GM12878 (cell line): ENCODE results near the gene TMEM138. TPM values are rescaled to one million over a fixed set of nuclear protein-coding genes. Genes with fewer than 3 reads are reported as not detected.

Experiments
- ATAC-seq: fragments of 200-7000 bp; cut with Tn5 transposase; 3 replicates; pipeline ENCODE4 v1.9.1; 2020; ENCODE audit warnings: mild to moderate bottlenecking, moderate library complexity
- BruUV-seq: library from RNA; stranded (reverse); fragments of 400-500 nt; replicated peaks from 2 replicates; lab custom pipeline; 2021; lab: Mats Ljungman, UMichigan
- CTCF ChIA-PET: fragments of 300-600 bp; sonication (Branson Sonifier 250); formaldehyde crosslinking; extraction: SDS; loops from one replicate; lab custom pipeline; 2021; ENCODE audit warnings: inconsistent platforms; lab: Yijun Ruan, JAX
- POLR2A ChIA-PET: fragments of 350-600 bp; formaldehyde crosslinking; extraction: SDS; loops from one replicate; lab custom pipeline; 2021; ENCODE audit warnings: inconsistent platforms; lab: Charles Lee
- RAD21 ChIA-PET: fragments of 300-600 bp; sonication (Branson Sonifier 250); formaldehyde crosslinking; loops from one replicate; lab custom pipeline; 2023; ENCODE audit warnings: antibody characterized with exemption; ENCODE audit not compliant: unreplicated experiment; lab: Charles Lee
- SMC1A ChIA-PET: fragments of 300-600 bp; sonication (Branson Sonifier 250); formaldehyde crosslinking; loops from one replicate; lab custom pipeline; 2023; ENCODE audit not compliant: unreplicated experiment, uncharacterized antibody; lab: Charles Lee
- DNase-seq: peaks from one replicate; pipeline ENCODE4 v3.0.0-alpha.2; 2011; ENCODE audit warnings: low read depth, low spot score
- FAIRE-seq: peaks from 3 replicates; lab custom pipeline; 2011; peaks lifted over from hg19 to GRCh38; lab: Jason Lieb, UNC
- H2AFZ ChIP-seq: 2 replicates; pipeline ENCODE4 v1.6.0; 2011; ENCODE audit warnings: low read depth, low read length, control low read depth; ENCODE audit not compliant: control insufficient read depth
- H3K27ac ChIP-seq: 2 replicates; pipeline ENCODE4 v1.5.1; 2011; ENCODE audit warnings: control low read depth; ENCODE audit not compliant: control insufficient read depth, insufficient read depth
- H3K27me3 ChIP-seq, 2 experiments: replicated peaks in 1 of 2; 2 replicates each; pipeline versions ENCODE4 v1.6.0 to v1.6.1; 2011; ENCODE audit warnings: low read length in 1 of 2; ENCODE audit not compliant: control insufficient read depth in 2 of 2, insufficient read depth in 2 of 2
- H3K36me3 ChIP-seq, 2 experiments: 2 replicates each; pipeline ENCODE4 v1.5.1; 2011; ENCODE audit warnings: low read length in 1 of 2; ENCODE audit not compliant: control insufficient read depth in 2 of 2, insufficient read depth in 2 of 2
- H3K4me1 ChIP-seq: 2 replicates; pipeline ENCODE4 v1.6.1; 2011; ENCODE audit warnings: mild to moderate bottlenecking, low read length, moderate library complexity, mixed read lengths; ENCODE audit not compliant: control insufficient read depth, insufficient read depth
- H3K4me2 ChIP-seq: 2 replicates; pipeline ENCODE4 v1.6.0; 2011; ENCODE audit warnings: control low read depth; ENCODE audit not compliant: control insufficient read depth, insufficient read depth
- H3K4me3 ChIP-seq: fragments of 200-600 bp; sonication (generic); 2 replicates; pipeline ENCODE4 v1.5.1; 2016
- H3K79me2 ChIP-seq: 2 replicates; pipeline ENCODE4 v1.6.0; 2011; ENCODE audit warnings: low read length; ENCODE audit not compliant: control insufficient read depth, insufficient read depth
- H3K9ac ChIP-seq: 2 replicates; pipeline ENCODE4 v1.8.0; 2011; ENCODE audit warnings: low read length, control low read depth, mixed read lengths; ENCODE audit not compliant: control insufficient read depth, insufficient read depth
- H3K9me3 ChIP-seq: replicated peaks from 3 replicates; pipeline ENCODE4 v1.5.1; 2011; ENCODE audit warnings: mild to moderate bottlenecking, low read length; ENCODE audit not compliant: control insufficient read depth, insufficient read depth
- H4K20me1 ChIP-seq: 2 replicates; pipeline ENCODE4 v1.6.0; 2011; ENCODE audit not compliant: control insufficient read depth, insufficient read depth
- GABPA ChIP-seq: IDR thresholded peaks from 2 replicates; pipeline ENCODE4 v1.6.1; 2014; ENCODE audit warnings: antibody characterized with exemption, low read depth, mild to moderate bottlenecking, inconsistent platforms
- MTA3 ChIP-seq: IDR thresholded peaks from 2 replicates; pipeline ENCODE4 v1.6.1; 2012; ENCODE audit warnings: low read length, inconsistent platforms, borderline replicate concordance
- MXI1 ChIP-seq: fragments of 150-350 bp; IDR thresholded peaks from 2 replicates; pipeline ENCODE4 v1.6.1; 2011; ENCODE audit warnings: low read depth, mild to moderate bottlenecking, inconsistent platforms, low read length, improper control_type of control experiment
- TBL1XR1 ChIP-seq: IDR thresholded peaks from 2 replicates; pipeline ENCODE4 v1.6.1; 2012; ENCODE audit warnings: low read depth, low read length, improper control_type of control experiment
- ZNF592 ChIP-seq: fragments of 450-650 bp; IDR thresholded peaks from 2 replicates; pipeline ENCODE4 v1.6.1; 2017; ENCODE audit warnings: mild to moderate bottlenecking, moderate library complexity
- WGBS: methylation state at CpG from one replicate; pipeline ENCODE4 v1.1.6; 2016; ENCODE audit warnings: low lambda C conversion rate; ENCODE audit not compliant: insufficient replicate concordance, insufficient coverage; ENCODE audit errors: missing lambda C conversion rate; 5-methylcytosine and 5-hydroxymethylcytosine counted together
- in situ Hi-C: fragments of 300-500 bp; cut with MboI; formaldehyde crosslinking; loops from 9 replicates; pipeline ENCODE4 v1.14.3; 2018; ENCODE audit warnings: mixed read lengths
- intact Hi-C: fragments of 100-400 bp; cut with micrococcal nuclease; formaldehyde crosslinking; loops from one replicate; pipeline ENCODE4 v1.14.2; 2022; ENCODE audit not compliant: unreplicated experiment
- polyA plus RNA-seq, 11 experiments: library from polyadenylated mRNA; depleted of rRNA in 4 of 11; unstranded in 6 of 11; stranded (reverse) in 5 of 11; fragments of >200 nt; fragmentation: Nextera tagmentation in 4 of 11; fragmentation: Illumina TruSeq in 1 of 11; extraction: Ambion mirVana in 4 of 11; extraction: Trizol in 1 of 11; gene quantifications; 1 replicate in 1 of 11; 2 replicates in 10 of 11; pipeline versions ENCODE4 v1.2.1 to v1.2.3, GENCODE V29; 2011 to 2016; ENCODE audit warnings: inconsistent platforms in 2 of 11, missing spikeins in 2 of 11, low read depth in 1 of 11
- total RNA-seq, 4 experiments: library from RNA; depleted of rRNA in 3 of 4; stranded (reverse); fragments of >200 nt in 3 of 4; fragmentation: Illumina TruSeq in 1 of 4; extraction: Trizol in 1 of 4; gene quantifications; 2 replicates each; pipeline versions ENCODE4 v1.2.1 to v1.2.3, GENCODE V29; 2013 to 2021
- TF ChIP-seq, protein P1 (sequence below): IDR thresholded peaks from 2 replicates; pipeline ENCODE4 v1.6.1; 2011; ENCODE audit warnings: borderline replicate concordance, low read depth, mild to moderate bottlenecking, moderate library complexity, low read length; ENCODE audit not compliant: insufficient read depth, poor library complexity, severe bottlenecking

The TMEM138 gene
- total and polyA plus RNA-seq, 10 of the 15 experiments (the other 5 are each of a cell fraction or from before 2014, with no cell fraction given): 28.5 to 116 (median 73.4) TPM

DNA sequence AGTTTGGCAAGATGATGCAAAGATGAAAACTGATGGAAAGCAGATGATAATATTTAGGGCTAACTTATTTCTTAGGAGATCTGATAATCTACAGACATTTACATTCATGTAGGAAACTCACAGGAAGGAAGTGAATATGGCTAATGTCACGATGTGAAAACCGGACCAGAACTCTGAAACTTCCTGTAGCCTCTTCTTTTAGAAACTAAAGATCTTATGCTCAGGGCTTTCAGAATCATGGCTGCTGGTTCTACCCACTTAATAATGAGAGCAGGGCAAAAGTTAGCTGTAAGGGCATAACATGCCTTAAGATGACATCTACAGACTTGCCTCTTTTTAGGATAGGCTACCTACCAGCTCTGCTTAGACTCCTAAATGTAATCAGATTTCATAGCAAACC lies 52.4 kb downstream of the TMEM138 start:
- Histone ChIP-seq H3K36me3 (peaks cover 24 to 62% of the 10 kb centered on the region in 2 experiments), H3K4me3 (no peak overlapping the region), H2AFZ (no peak overlapping the region), H3K27ac (no peak overlapping the region), H3K27me3 (no peaks in the 10 kb centered on the region), H3K9me3 (no peaks in the 10 kb centered on the region), H3K79me2 (no peaks in the 10 kb centered on the region; the same call in 1 of the 2 replicates), H3K9ac (no peak overlapping the region)
- ChIA-PET RAD21 (no interaction called here), POLR2A (no interaction called here), SMC1A (no interaction called here)
- FAIRE-seq (no peak), ATAC-seq (no peak), DNase-seq (no peak)
- in situ Hi-C loops (no loop called here), intact Hi-C loops (no loop called here)
- WGBS: 0% methylated on average over 2 of the region's 2 CpGs
- TF ChIP-seq ZNF592 (no peak), GABPA (no peak), MTA3 (no peak), MXI1 (no peak), TBL1XR1 (no peak)
- TF ChIP-seq, protein P1, sequence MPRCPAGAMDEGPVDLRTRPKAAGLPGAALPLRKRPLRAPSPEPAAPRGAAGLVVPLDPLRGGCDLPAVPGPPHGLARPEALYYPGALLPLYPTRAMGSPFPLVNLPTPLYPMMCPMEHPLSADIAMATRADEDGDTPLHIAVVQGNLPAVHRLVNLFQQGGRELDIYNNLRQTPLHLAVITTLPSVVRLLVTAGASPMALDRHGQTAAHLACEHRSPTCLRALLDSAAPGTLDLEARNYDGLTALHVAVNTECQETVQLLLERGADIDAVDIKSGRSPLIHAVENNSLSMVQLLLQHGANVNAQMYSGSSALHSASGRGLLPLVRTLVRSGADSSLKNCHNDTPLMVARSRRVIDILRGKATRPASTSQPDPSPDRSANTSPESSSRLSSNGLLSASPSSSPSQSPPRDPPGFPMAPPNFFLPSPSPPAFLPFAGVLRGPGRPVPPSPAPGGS: no peak
- TF ChIP-seq, all 136 proteins: peak for 0
- CTCF ChIA-PET: no interaction called here
- H4K20me1 ChIP-seq: no peaks in the 10 kb centered on the region
- H3K4me2 ChIP-seq: no peak overlapping the region
- H3K4me1 ChIP-seq: no peaks in the 10 kb centered on the region
- BruUV-seq: no TSS peak
